NCI-H69 (cell line): Measurements from ENCODE around the gene MOGAT3.

Experiments used
- DNase-seq: peaks from one replicate; lab custom pipeline; 2025; lab: John Stamatoyannopoulos, UW

Gene MOGAT3

GRCh38 chr7:101200862-101201599 lies at the start of gene MOGAT3:
MOGAT3 (minus strand) TSS chr7:101201036; CDS start chr7:101200854, 182 bp downstream.
- no peak for DNase-seq

DNA sequence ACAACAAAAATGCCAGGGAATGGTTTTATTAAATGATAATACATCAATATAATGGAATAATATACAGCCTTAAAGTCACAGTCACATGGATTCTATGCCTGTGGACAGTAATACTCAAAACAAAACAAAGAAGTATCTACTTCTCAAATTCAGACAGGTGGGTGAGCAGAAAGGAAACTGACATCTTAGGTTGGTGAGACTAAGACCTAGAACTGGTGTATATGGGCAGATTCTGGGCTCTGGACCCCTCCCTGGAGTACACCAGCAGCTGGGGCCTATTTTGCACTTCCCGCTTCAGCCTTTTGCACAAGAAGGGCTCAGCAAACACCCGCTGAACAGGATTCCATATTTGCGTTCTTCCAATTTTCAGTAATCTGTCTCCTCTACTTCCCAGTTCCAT lies 49.5 kb upstream of the MOGAT3 start:
- no peak for DNase-seq

- peak; percentile 25 for DNase-seq
Measured at GRCh38 chr7:101248276-101248675, 47.4 kb upstream of the MOGAT3 start.

- DNase-seq: peak; percentile 98
Measured at GRCh38 chr7:101245147-101245668, 44.4 kb upstream of the MOGAT3 start.

DNA sequence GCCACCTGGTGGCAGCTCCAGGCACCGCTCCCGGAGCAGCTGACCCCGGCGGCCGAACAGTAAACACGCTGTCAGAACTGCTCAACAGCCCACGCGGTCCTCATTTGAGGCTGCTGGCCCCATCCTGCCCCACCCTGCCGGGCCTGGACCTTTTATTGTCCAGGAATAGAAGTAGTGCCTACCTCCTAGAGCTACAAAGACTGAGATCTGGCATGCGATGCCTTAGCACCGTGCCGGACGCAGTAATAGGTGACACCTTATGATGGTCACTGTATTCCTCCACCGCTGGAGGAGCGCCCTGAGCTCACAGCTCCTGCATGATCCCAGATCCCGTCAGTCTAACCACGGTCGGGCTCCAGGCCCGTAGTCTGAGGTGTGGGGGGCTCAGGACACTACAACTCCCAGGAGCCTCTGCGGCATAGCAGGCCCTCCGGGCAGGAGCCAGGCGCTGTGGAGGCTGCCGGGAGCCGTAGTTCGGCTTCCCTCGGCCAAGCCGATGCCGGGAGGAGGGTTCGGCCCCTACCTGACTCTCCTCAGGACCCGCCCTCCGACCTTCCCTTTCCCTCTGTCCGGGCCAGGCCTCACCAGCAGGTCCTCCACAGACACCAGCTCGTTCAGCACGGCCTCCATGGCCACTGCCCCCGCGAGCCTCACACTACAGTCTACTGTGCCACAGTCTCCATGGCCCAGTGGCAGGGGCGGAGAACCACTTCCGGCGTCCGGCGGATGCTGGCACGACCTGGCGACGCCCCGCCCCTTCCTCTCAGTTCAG lies 43.7 kb upstream of the MOGAT3 start, which contains the start of gene FIS1:
Gene FIS1 (minus strand): TSS at position 707 of the 772 bp plus-strand sequence. CDS start 77 bp downstream, at position 630.
- DNase-seq: peak; percentile 94

- peak; percentile 32 for DNase-seq
Measured at GRCh38 chr7:101243646-101244374, 43.0 kb upstream of the MOGAT3 start.

- DNase-seq: no peak
Measured at GRCh38 chr7:101241443-101242349, 40.9 kb upstream of the MOGAT3 start.

DNA sequence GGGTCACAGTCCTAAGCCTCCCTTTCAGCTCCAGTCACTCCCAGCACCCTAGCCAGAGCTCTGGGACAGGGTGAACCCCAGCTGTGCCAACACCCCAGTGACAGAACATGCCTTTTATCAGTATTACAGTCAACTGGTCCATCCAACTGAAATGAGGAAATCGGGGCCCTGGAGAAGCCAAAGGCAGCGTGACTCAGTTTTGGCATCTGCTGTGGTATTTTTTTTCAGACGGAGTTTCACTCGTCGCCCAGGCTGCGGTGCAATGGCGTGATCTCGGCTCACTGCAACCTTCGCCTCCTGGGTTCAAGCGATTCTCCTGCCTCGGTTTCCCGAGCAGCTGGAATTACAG lies 40.2 kb upstream of the MOGAT3 start:
- DNase-seq: no peak

DNA sequence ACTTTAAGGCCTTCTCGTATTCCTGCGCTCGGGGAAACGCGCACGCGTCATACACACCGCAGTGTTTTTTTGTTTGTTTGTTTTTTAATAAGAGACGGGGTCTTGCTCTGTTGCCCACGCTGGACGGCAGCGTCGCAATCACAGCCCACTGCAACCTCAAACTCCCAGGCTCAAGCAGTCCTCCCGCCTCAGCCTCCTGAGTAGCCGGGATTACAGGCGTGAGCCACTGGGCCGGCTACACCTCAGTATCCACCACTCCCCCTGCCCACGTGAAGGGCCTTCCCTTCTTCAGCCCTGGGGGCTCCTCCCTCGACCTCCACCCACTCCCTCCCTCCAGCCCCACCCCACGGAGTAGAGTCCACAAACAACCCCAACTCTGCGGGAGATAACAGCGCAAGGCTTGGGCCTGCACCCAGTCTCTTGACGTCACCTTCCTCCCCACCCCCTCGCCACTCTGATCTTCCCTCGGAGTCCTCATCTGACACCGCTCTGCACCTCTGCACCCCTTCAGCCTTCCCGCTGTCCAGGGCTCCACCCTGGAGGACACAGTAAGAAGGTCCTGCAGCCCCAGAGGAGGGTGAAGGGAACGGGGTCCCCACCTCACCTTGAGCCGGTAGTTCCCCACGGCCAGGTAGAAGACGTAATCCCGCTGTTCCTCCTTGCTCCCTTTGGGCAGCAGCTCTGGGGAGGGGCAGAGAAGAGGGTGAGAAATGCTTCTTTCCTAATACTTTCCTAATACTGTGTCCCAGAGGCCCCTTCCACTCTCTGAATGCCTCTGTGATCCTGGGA lies 39.6 kb upstream of the MOGAT3 start:
- DNase-seq: no peak

GRCh38 chr7:101239951-101240220 lies 39.0 kb upstream of the MOGAT3 start:
- no peak for DNase-seq

GRCh38 chr7:101239191-101239950 lies 38.5 kb upstream of the MOGAT3 start:
- no peak for DNase-seq

DNA sequence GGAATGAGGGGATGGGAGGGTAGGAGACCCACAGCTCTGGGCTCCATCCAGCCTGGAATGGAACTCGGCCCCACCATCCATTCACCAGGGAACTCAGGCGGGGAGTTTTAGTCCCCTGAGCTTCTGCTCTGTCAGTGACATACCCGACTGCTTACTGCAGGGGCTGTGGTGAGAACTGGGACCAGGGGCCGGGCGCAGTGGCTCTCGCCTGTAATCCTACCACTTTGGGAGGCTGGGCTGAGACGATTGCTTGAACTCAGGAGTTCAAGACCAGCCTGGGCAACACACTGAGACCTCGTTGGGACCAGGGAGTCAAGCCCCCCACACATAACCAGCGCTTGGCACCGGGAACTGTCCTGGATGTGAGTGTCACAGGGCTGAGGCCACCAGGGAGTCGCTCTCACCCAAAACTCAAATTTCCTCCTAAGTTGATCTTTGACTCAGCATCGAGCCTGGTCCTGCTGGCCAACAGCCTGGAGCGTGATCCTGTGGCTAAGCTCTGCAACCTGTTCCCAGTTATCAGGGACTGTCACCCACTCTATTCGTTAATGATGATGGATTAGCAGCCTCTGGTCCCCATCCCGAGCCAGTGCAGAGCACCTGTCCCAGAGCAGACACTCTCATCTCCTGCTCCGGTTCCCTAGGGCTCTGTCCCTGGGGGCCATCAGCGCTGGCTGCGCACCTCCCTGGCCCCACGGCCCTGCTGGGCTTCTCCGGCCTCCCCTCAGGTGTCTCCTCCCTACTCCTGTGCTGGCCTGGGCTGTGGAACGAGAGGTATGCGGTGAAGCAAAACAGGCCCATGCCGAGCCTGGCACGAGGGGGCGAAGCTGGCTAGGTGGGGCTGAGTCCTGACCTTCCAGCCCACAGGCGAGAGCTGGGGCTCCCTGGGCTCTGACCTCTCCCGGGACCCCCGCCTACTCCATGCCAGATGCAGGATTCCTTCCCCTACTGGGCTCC lies 37.7 kb upstream of the MOGAT3 start:
- no peak for DNase-seq

DNA sequence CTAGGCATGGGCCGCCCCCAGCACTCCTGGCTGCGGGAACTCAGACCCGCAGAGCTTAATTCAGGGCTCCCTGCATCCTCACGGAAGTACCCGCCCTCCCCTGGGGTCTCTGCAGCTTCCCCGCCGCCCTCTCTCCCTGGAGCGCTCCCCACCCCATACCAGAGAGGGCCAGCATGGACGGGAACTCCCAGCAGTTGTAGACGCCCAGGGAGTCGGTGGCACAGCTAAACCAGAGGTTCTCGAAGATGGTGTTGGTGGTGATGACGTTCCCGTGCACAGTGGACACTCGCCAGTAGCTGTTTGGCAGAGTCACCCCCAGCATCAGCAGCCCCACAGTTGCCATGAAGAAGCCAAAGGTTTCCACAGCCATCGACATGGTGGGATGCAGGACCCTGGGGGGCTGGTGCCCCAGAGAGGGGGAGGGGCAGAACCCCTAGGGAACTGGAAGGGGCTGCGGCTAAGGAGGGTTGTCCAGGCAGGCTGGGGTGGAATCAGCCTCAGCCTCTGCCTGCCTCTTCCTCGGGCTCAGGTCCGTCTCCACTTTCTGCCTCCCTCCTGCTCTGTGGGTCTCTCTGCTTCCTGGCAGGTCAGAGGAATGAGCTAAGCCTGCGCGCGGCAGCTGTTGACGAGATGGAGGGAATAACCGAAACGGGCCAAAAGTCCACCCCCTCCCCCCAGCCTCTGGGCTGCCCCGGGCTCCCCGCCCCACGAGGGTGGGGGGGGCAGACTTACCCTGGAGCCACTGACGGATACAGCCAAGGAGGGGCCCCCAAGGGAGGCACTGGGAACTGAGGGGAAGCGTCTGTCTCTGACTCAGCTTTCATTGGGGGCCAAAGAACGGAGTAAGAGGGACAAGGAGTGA lies 36.6 kb upstream of the MOGAT3 start, which contains the start of gene CLDN15:
Gene CLDN15 (minus strand): TSS at position 597 of the 862 bp plus-strand sequence. CDS start 221 bp downstream, at position 376.
- DNase-seq: no peak

- no peak for DNase-seq
Measured at GRCh38 chr7:101236292-101236835, 35.5 kb upstream of the MOGAT3 start.

DNA sequence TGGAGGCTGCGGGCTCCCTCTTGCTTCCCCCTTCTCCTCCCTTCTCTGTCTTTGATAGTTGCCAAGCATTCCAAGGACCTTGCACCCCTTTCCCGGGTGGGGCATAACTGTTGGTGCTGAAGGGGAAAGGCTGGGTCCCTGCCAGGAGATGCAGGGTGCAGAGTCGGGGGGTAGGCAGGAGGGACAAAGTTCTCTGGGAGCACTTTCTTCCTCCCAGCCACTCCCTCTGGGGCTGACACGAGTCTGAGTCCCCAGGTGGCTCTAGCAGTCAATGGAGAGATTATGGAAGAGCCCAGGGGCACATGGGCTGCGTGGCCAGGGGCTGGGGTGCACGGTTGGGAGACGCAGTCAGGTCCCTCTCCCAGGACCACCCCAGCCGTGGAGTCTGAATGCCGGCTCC lies 34.7 kb upstream of the MOGAT3 start:
- DNase-seq: no peak

GRCh38 chr7:101235050-101235449 lies 34.2 kb upstream of the MOGAT3 start:
- DNase-seq: peak; percentile 46

DNA sequence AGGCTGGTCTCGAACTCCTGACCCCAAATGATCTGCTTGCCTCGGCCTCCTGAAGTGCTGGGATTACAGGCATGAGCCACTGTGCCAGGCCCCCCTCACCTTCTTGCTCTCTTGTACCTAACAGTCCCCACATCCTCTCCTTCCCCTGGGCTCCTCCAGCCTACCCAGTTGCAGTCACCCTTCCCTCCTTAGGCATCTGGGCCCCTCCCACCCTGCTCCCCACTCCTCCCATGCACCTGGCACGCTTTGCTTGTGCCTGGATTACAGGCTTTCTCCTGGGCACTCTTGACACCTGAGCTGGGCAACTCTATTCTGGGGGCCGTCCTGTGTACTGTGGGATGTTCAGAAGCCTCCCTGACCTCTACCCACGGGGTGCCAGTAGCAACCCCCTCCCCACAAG lies 33.8 kb upstream of the MOGAT3 start:
- DNase-seq: peak; percentile 46
